SW 1271 (cell line): ENCODE results near the gene CDHR3.

Experiments used
- DNase-seq, 2 experiments: peaks; one replicate each; lab custom pipeline; 2025; lab: John Stamatoyannopoulos, UW

Gene CDHR3

DNA sequence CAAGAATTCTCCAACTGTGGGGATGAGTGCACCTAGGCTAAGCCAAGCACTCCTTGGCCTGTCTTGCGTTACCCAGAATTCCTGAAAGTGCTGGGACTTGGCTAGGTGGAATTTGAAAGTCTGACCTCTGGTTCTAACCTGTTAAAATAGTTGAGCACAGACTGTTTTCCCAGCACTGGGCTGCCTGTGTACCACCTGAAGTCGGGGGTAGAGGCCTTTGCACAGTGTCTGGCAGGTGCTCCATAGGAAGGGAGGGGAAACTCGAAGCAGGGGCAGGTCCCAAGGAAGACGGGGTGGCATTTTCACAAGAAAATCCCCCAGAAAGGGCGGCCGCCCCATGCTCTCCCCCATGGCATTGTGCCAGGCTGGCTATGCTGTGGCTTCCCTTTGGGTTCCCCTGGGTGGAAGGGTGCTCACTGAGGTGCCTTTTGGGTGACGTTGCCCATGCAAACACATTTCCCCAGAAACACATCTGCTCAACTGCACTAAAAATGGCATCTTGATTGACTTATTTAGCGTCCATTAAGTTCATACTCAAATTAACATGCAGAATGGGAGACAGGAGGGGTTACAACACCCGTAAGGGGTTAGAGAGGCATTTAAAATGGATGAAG, 86.2 kb downstream of the CDHR3 start:
- no peak for DNase-seq

DNA sequence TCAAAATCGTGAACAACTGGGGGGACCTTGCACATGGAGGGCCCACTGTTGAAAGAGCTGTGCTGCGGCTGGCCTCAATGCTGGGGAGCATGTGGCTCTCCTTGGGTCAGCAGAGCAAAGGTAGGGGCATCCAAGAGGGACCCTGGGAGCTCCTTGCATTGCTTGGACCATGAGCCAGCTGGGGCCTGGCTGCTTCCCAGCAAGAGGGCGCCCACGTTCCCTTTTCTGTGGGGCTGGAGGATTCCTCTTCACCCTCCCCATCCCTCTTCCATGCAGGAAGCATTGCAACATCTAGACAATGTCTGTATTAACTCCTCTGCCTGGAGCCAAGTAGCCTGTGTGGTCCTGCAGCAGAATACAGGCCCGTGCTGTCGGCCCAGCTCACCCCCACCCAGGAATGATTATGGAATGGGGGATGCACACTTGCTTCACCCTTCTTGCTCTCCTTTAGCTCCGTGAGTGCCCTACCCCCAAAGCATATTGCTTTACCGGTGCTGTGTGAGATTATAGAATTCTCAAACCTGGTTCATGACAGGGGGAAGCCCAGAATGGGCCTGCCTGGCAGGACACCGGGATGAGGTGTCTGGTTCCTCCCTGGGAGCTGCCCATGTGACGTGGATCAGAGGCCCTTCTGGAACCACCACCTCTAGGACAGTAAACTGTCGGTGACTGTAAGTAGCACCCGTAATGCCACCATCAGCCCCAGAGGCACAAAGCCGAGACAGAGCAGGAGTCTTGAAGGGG, 87.1 kb downstream of the CDHR3 start:
- no peak for DNase-seq

DNA sequence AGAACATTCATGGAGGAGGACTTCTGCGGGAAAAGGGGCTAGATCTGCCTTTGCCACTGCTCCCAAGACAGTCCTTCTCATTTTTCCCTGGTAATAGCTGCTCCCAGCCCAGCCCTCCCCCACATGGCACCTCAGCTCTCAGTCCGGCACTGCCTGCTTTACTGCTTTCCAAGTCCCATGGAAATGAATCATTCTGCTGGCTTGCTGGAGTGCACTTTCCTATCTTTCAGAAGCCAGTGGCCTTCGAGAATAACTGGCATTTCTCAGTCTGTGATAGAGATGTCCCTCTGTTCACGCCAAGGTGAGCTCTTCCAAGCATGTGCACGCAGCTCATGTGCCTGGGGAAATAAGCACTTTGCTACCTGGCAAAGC, 87.7 kb downstream of the CDHR3 start:
- no peak for DNase-seq

DNA sequence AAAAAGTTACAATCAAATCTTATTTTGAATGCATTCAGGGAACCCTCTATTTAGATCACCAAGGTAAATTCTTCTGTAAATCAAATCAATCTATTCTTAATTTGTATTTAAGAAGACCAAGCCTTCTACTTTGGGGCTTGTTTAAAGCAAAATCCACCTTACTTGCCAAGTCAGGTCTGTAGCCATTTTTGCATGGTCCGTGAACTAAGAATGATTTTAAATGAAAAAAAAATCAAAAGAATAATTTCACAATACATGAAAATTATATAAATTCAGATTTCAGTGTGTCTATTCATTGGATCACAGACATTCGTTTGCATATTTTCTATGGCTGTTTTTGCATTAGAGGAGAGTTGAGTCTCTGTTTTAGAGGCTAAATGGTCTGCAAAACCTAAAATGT, 89.6 kb downstream of the CDHR3 start:
- no peak for DNase-seq

DNA sequence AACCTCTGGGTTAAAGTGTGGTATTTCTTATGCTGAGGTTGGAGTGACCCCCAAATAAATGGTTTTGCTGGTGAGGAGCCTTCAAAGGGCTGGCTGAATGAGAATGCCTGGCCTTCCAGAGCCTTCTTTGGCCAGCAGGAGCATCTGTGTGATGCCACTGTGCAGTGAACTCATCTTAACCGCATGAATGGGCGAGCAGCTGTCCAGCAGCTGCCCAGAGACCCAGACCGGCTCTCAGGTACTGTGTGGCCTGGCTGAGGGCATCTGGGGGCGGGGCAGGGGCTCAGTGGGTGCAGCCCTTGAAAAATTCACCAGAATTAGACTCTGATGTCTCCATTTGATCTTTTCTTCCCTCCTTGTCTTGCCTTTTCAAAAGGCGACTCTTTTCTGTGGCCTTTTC, 90.0 kb downstream of the CDHR3 start:
- DNase-seq = no peak

DNA sequence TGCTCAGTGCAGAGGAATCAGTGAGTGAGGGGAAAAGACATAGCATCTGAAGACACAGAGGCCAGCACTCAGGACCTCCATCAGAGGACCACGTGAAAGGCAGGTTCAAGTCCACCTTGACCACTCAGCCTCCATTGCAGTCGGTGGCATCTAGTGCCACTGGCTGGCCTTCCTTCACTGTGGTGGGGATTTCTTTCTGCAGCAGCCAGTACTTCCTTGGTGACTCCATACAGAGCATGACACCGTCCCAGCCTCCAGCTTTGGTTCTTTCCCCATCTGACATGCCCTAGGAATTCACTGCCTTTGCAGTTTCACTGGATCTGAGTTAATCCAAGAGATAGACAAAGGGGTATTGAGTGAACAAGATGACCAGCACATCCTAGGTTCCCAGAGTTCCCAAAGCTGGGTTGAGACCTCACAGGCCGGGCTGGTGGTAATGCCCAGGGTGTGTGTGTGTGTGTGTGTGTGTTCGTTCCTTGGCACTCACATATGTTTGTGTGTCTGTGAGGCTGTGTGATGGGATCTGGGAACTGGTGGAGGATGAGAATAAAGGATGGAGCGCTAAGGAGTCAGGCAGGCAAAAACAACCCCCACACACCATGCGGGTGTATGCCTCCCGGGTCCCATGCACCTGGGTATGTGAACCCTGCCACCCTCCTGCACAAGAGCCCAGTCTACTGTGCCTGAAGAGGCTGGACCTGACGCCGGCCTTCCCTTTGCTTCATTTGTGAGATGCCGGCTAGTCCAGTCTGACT, 91.3 kb downstream of the CDHR3 start:
- DNase-seq = no peak

DNA sequence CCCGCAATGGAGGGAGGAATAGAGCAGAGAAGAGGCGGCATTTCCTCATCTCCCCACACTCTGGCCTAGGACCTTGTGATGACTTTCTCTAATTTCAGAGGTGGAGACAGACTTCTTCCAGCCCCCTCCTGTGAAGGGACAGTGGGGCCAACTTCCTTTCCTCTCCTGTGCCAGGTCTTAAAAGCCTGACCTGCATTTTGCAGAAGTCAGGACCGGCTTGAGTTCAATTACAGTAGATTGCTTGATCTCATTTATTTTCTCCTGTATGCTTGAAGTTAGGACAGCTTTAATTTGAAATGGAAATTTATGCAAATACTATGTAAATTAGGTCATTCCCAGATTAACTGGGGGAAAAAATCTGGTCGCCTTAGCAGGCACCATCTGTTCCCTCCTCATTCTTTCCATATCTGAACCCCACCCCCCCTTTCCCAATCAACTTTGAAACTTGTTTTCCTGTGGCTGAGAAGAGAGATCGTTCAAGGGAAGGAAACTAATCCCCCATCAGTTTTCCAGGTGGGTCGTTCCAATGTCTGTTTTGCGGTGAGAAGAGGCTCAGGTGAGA, 92.0 kb downstream of the CDHR3 start:
- no peak for DNase-seq

DNA sequence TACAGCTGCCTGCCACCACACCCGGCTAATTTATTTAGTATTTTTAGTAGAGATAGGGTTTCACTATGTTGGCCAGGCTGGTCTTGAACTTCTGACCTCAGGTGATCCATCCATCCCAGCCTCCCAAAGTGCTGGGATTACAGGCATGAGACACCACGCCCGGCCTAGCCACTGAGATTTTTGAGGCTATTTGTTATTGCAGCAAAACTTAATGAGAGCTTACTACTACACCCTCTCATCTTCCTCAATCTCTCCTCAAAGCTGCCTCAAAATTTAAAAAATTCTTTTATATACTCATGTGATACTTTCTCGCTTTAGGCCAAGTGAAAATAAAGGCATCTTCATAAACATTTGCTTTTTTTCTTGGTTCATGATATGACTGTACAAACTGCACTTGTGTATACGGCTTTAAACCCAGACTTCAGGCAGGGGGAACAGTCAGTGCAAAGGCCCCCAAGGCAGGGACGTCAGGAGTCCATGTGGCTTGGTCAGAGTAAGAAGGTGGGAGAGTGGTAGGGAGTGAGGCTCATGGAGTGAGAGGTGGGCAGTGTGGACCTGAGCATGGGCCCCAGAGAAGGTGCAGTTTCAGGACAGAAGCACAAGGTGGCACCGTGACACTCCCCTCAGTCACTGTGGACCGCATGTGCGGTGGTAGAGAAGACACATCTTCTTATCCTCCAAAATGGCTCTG, 93.6 kb downstream of the CDHR3 start:
- peak; percentile 12 to 42 for DNase-seq

DNA sequence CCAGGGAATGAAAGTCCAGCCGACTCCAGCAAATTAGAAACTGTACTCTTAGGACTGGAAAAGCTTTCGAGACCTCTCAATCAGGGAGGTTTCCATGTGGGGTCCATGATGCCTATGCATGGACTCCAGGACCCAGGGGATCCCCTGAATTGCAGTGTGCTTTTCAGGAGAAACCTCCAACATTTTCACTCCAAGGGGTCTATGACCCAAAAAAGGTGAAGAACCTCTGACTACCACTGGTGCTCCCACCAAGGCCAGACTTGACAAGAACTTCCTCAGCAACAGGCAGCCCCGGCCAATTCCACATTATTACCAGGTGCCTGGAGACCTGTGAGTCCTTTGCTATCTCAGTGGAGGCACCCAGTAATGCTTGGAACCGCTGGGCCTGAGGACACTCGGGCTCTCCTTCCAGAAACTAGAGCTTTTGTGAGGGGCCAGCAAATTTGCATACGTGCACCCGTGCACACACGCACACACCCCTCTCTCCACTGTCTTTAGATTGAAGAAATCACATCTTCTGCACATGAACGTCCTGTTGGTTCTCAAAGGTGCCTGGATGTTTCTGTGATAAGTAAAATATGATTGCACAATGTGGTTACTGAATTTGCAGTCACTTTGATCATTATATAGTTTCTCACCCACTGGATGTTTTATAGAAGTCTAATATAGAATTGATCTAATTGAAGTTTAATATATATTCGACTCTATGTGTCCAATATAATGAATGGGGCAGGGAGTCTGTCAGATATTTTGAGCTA, 94.3 kb downstream of the CDHR3 start:
- no peak for DNase-seq

DNA sequence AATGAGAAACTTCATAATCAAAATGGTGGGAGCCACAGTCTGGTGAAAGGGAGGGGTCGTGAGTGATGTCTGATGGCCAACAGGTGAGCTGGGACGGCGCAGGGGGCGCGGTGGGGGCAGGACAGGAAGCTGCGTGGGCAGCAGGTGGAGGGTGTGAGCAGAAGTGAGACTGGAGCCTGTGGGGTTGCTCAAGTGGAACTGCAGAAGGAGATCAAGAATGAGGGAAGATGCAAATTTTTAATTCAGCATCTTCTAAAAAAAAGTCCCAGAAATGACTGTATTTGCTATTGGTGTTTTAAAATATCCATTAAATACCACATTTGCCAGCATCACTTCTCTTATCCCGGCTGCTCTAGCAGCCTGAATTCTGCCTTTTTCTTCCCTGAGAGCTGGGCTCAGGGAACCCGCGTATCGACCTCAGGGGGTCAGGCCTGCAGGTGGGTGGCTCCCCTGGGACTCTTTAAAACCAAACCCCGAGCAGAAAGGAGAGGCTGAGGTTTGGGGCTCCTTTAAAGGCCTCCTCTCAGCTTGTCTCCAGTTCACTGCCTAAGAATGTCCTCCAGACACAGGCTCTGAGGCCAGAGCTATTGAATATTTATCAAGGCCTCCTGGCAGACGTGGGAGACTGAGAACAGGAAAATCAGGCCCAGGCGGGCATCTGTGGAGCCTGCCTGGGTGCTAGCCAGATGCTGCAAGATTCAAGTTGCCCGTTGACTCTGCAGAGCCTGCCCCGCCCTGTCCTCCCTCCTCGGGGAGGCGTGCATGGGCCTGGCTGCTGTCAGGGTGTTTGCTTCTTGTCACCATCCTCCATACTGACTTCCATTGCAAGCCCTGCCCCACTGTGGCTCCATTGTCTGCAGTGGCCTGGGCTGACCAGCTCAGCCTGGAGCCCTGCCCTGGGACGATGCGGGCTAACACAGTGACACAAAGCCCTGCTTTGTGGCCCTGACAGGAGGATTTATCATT, 95.2 kb downstream of the CDHR3 start:
- no peak for DNase-seq

DNA sequence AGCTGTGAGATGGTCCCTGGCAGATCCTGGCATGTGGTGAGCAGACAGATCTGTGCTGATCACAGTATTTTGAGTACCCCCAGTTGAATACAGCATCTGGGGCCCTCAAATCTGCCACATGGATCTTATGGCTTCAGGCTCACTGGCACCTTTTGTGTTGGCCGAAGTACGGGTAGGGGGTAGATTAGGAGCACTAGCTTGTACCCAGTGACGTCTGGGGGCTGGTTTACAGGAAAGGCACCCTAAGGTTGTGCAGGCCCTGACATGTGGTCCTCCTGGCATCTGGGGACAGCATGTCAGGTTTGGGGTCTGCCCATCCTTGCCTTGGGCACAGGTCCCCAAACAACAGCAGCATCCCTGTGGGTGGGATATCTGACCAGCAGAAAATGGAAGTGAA, 95.9 kb downstream of the CDHR3 start:
- no peak for DNase-seq

DNA sequence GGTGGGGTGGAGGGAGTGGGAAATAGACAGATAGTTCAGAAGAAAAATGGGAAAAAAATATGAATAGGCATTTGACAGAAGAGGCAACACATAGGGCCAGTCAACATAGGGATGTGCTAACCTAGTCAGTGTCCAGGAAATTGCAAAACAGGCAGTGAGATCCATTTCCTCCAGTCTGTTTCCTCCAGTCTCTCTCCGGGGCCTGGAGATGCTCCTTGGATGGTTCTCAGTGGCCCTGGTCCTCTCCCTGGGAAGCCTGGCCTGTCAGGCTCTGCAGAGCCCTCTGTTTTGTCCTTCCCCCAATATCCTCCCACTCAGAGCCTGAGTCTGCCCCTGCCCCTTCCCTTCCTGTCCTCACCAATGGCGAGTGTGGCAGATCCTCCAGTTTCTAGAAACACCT, 96.5 kb downstream of the CDHR3 start:
- DNase-seq = no peak

DNA sequence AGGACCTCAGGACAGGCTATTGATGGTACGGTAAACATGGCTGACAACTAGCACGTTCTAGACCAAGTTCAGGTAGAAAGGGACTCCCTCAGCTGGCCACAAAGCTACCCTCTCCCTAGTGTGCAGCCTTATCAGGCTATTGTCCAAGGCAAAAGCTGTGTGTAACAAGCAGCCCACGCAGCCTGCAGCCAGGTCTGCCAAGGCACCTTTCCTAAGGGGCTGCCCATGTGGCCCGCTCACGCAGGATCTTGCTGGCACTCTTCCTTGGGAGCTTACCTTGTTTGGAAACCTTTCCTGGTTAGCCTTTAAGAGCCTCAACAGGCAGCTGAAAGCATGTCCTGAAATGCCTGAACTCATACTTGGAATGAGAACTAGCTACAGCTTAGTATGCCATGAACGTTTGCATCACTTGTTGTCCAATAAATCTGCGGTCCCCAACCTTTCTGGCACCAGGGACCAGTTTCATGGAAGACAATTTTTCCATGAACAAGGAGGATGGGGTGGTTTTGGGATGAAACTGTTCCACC, 97.4 kb downstream of the CDHR3 start:
- DNase-seq = no peak

DNA sequence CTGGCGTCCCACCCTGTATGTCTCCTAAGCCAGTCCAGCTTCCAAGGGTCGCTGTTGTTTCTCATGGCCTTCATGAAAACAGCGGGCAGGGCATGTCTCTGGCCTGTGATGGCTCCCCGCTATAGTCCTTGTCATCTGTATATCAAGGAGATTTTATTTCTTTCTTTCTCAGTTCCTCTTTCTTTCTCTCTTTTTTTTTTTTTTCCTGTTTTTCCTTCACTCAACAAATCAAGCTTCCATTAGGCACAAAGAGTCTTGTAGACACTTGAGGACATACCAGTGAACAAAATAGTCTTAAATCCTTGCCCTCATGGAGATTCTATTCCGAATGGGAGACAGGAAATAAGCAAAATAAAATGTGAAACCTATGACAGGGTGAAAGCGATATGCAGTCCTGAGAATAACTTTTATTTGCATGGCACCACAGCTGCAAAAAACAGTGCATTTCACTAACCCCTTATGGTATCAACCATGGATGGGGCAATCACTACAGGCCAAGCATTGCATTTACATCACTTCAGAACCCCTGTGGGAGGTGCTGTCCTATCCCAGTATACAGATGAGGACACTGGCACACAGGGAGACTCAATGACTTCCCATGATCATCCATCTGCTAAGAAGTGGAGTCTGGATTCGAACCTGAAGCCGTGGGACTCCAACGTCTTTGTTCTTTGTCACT, 98.4 kb downstream of the CDHR3 start:
- no peak for DNase-seq

DNA sequence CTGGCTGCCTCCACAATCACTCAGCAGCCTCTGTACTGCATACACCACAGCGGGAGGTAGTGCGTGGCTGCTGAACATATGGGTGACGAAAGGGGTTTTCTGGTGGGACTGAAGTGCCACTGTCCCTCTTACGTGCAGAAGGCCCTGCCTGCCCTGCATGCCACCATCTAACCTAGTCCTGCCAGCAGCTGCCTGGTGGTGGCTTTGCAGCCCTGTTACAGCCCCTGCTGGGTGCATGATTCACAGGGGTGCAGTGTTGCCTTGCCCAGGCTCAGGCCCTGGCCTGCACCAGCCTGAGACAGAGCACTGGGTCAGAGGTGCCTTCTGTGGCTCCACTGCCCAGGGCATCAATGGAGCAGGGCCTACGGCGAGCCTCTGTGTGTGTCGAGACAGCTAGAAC, 98.9 kb downstream of the CDHR3 start:
- no peak for DNase-seq

DNA sequence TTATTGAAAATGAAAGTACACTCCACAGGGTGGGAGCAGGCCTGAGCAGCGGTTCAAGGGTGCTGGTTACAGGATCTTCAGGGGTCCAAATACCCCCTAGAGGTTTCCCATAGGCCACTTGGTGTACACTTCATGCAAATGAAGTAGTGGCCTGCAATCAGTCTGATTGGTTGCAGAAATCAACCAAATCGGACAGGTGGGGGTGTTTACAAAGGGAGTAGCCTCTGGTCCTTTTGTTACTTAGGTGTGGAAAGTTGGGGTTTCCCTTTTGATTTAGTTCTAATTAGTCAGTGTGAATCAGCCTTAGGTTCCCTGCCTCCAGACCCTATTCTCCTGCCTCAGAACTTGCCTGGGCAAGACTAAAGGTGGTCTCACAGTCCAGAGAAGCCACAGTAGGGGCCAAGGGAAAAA, 99.5 kb downstream of the CDHR3 start:
- no peak for DNase-seq

DNA sequence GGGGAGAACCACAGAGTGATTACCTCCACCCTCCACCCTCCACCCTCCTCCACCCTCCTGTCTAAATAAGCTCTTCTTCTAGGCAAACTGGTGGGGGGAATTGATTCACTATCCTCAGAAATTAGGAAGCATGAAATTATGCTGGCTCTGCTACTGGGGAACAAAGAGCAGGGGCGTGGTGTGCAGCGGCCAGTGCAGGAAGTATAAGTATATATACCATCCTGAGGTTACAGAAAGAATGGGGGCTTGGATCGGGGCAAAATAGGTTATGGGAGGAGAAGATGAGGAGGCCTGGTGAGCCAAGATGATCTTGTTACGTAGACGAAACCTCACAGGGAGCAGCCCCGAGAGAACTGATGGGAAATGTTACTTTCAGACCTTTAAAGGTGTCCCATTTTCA, 100.0 kb downstream of the CDHR3 start:
- no peak for DNase-seq

DNA sequence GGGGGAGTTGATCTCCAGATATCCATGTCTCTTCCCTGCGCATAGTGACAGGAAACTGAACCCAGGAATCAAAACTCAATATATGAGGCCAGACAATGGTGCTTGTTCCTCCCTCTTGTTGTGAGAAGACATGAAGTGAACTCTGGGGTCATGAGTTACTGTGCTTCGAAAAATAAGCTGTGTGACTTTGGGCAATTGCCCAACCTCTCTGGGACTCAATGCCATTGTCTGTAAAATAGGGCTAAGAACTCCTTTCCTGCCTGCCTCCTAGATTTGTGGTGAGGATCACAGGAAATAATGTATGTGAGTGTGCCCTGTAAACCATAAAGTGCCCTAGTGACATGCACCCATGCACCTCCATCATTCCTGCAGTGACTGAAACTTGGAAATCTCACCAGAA, 100.6 kb downstream of the CDHR3 start:
- no peak for DNase-seq

DNA sequence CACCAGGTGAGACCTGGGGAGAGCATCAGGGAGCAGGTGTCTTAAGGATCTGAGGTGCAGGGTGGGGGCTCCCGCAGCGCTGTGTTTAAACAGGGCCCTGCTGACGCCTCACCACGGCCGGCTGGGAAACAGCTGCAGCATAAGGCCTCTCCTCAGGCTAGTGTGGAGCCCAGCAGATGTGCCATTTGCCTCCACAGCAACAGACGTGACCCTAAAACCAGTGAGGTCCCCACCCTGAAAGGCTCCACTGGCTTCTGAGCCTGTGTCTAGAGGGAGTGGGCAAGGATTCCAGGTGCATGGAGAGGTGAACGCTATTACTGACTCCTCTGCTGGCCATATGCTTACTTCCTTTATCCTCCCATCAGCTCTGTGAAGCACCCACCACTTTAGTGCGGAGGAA, 101.3 kb downstream of the CDHR3 start:
- no peak for DNase-seq
